Measurements from ENCODE around the gene MTRR. TPM values are rescaled to one million over a fixed set of nuclear protein-coding genes. Genes with fewer than 3 reads are reported as not detected.

Gene MTRR
- total RNA-seq (2014; rRNA removed) (64.9 and 68.3 TPM in 2 replicates), Bru-seq, nascent RNA (percentile 75 among the genes with signal in this experiment), BruChase-seq, experiment 1, labeled RNA remaining after a 6-hour chase (percentile 75 among the genes with signal in this experiment), BruChase-seq, experiment 2, labeled RNA remaining after a 2-hour chase (percentile 80 among the genes with signal in this experiment)
- long read RNA-seq, transcript MTRR-202 (15 exons, 3,215 nt), result major isoform, 9 of 39 reads
- long read RNA-seq, partial matches to known transcripts, result 11 of 39 reads
- long read RNA-seq, other reads (novel, unspliced or antisense), result 15 of 39 reads

DNA sequence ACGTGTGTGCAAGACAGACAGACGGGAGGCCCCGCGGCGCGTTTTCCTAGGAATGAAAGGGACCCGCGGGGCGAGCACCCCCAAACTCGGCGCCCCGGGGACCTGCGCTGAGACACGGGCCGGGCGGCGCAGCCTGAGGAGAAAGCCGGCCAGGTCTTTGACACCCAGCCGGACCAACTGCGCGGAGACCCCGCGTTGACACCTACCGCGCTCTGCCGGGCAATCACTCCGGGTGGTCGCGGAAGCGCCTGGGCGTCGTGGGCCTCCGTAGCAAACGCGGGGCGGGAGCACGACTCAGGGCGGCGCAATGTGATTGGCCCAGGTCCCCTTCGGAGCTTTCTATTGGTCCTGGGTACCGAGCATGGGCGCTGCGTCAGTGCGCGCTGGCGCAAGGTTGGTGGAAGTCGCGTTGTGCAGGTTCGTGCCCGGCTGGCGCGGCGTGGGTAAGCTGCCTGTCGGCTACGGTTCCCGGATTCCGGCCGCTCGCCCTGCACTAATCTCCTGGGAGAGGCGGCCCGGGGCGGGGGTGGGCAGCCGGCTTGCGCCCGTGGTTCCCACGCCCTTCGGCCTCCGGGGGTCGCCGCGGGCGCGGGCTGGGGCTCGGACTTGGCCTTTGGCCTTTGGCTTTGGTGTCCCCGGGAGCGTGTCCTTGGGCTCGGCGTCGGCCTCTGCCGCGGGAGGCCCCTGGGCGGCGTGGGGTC is at the start of gene MTRR, which contains the start of gene FASTKD3:
MTRR (plus strand) TSS at position 376 of the 701 bp plus-strand sequence. CDS start 1,647 bp downstream, outside the sequence.
FASTKD3 (minus strand) TSS at position 259 of the 701 bp plus-strand sequence. CDS start 948 bp downstream, outside the sequence.
- Histone ChIP-seq H3K27ac (ENCODE audit: low read length) (peak within 1 kb of the TSS; percentile 23), H3K9me3 (ENCODE audit: low read length) (no peaks in the 10 kb centered on the region), H3K4me2 (ENCODE audit: low read length) (peak within 1 kb of the TSS; percentile 90), H3K9me2 (replicated peaks; ENCODE audit: low read length) (no peaks in the 10 kb centered on the region), H4K20me1 (ENCODE audit: low read length) (peaks cover 23% of the 10 kb centered on the region), H3K27me3 (ENCODE audit: low read length) (no peaks in the 10 kb centered on the region), H3F3A (ENCODE audit: low read length, unreplicated experiment) (no peaks in the 10 kb centered on the region), H3K79me2 (ENCODE audit: low read length) (peaks cover 76% of the 10 kb centered on the region), H2AFZ (ENCODE audit: low read length) (peak within 1 kb of the TSS; percentile 93), H3K4me1 (ENCODE audit: insufficient read depth, low read length) (peaks cover 22% of the 10 kb centered on the region), H3K36me3 (ENCODE audit: low read depth, low read length) (peaks cover 33% of the 10 kb centered on the region), H3K9ac (ENCODE audit: low read length) (peak within 1 kb of the TSS; percentile 93), H3K4me3 (ENCODE audit: low read length) (peak within 1 kb of the TSS; percentile 88)
- TF ChIP-seq, protein P1, sequence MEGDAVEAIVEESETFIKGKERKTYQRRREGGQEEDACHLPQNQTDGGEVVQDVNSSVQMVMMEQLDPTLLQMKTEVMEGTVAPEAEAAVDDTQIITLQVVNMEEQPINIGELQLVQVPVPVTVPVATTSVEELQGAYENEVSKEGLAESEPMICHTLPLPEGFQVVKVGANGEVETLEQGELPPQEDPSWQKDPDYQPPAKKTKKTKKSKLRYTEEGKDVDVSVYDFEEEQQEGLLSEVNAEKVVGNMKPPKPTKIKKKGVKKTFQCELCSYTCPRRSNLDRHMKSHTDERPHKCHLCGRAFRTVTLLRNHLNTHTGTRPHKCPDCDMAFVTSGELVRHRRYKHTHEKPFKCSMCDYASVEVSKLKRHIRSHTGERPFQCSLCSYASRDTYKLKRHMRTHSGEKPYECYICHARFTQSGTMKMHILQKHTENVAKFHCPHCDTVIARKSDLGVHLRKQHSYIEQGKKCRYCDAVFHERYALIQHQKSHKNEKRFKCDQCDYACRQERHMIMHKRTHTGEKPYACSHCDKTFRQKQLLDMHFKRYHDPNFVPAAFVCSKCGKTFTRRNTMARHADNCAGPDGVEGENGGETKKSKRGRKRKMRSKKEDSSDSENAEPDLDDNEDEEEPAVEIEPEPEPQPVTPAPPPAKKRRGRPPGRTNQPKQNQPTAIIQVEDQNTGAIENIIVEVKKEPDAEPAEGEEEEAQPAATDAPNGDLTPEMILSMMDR (conservative IDR thresholded peaks at IDR 0.05; ENCODE audit: low read depth, low read length), result no peak
- TF ChIP-seq EZH2 (IDR thresholded peaks at IDR 0.05; ENCODE audit: low read length, unreplicated experiment) (no peak), EZH2phosphoT487 (IDR thresholded peaks at IDR 0.05; ENCODE audit: borderline replicate concordance, low read length) (no peak)
- DNase-seq, result peak; percentile 97
- CTCF ChIA-PET, result interaction anchor here (0.6 kb wide), 1 partner anchor 18 kb away, joined by 10 read pairs; the partner anchor contains the start of gene CFAP90
- peak; percentile 100 for ATAC-seq
- POLR2A ChIA-PET (ENCODE audit: unreplicated experiment), result interaction anchor here (0.7 kb wide), 1 partner anchor 93 kb away, joined by 8 read pairs; no protein-coding TSS in a partner anchor
- intact Hi-C loops (cut with micrococcal nuclease), result loop anchor here (10.0 kb wide), 1 partner anchor 1104 kb away; no protein-coding TSS in a partner anchor
- no TSS peak for BruUV-seq (replicated peaks)

DNA sequence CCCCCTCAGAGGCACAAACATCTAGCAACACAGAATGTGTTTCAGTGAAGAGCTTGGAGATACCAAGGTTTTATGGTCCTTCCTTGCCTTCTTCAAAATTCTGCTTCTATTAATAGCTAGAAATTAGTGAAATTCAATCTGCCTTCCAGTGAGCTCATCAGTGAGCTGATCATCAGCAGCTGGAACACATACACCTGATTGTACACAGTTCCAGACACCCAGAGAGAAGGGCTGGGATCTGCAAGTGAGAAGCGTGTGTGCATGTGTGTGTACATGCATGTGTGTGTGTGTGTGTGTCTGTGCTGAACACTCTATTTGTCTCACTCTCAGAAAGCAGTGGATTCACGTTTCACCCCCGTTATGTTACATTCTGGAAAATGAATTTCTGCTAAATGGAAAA is 46.5 kb upstream of the MTRR start:
- no TSS peak for BruUV-seq (replicated peaks)
- H2AFZ ChIP-seq (ENCODE audit: low read length), result no peak overlapping the region
- peaks cover 96% of the 10 kb centered on the region for H3K27me3 ChIP-seq (ENCODE audit: low read length)
- H3K4me3 ChIP-seq (ENCODE audit: low read length), result no peak overlapping the region
- intact Hi-C loops (cut with micrococcal nuclease), result no loop called here
- H3K4me1 ChIP-seq (ENCODE audit: insufficient read depth, low read length), result no peaks in the 10 kb centered on the region
- no peaks in the 10 kb centered on the region for H3F3A ChIP-seq (ENCODE audit: low read length, unreplicated experiment)
- H3K4me2 ChIP-seq (ENCODE audit: low read length), result no peak overlapping the region
- no peaks in the 10 kb centered on the region for H3K9me3 ChIP-seq (ENCODE audit: low read length)
- H4K20me1 ChIP-seq (ENCODE audit: low read length), result no peaks in the 10 kb centered on the region
- ChIA-PET POLR2A (ENCODE audit: unreplicated experiment) (no interaction called here), CTCF (no interaction called here)
- DNase-seq (no peak), ATAC-seq (no peak)
- no peak for TF ChIP-seq EZH2 (IDR thresholded peaks at IDR 0.05; ENCODE audit: low read length, unreplicated experiment)
- TF ChIP-seq, protein P1 (conservative IDR thresholded peaks at IDR 0.05; ENCODE audit: low read depth, low read length), result no peak
- no peak for TF ChIP-seq EZH2phosphoT487 (IDR thresholded peaks at IDR 0.05; ENCODE audit: borderline replicate concordance, low read length)
- H3K79me2 ChIP-seq (ENCODE audit: low read length), result no peaks in the 10 kb centered on the region
- H3K9me2 ChIP-seq (replicated peaks; ENCODE audit: low read length), result no peaks in the 10 kb centered on the region
- H3K27ac ChIP-seq (ENCODE audit: low read length), result no peak overlapping the region
- H3K36me3 ChIP-seq (ENCODE audit: low read depth, low read length), result no peaks in the 10 kb centered on the region
- H3K9ac ChIP-seq (ENCODE audit: low read length), result no peak overlapping the region
